Measurements from ENCODE around the gene OR7G2.

OR7G2 gene

GRCh38 chr19:9107375-9107774, at the start of gene OR7G2:
Gene OR7G2, minus strand, starts transcription at chr19:9107475. Its CDS starts 4,232 bp downstream, at chr19:9103243.
- DNase-seq (ENCODE audit: low spot score), result no peak

DNA sequence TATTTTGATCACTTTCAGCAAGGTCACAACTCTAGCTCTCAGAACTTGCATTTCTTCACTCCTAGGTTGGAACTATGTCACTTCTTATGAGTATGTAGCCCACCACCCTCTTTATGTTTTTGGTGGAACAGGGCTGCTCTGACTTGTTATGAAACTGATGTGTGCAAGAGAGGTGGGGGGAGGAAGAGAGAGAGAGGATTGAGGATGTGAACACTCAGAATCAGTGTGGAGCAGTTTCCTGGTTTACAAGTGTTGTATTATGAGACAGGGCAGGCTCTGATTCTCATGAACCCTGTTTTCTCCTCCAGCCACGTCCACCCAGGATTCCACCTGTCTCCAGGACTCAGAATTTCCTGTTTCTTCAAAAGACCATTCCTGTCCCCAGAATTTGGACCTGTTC, 49.0 kb upstream of the OR7G2 start:
- no peak for DNase-seq (ENCODE audit: low spot score)

- no peak for DNase-seq (ENCODE audit: low spot score)
These were observed 48.3 kb upstream of the OR7G2 start for GRCh38 chr19:9155591-9155990.

- DNase-seq (ENCODE audit: low spot score), result no peak
These were observed 44.1 kb upstream of the OR7G2 start for GRCh38 chr19:9151367-9151766.

DNA sequence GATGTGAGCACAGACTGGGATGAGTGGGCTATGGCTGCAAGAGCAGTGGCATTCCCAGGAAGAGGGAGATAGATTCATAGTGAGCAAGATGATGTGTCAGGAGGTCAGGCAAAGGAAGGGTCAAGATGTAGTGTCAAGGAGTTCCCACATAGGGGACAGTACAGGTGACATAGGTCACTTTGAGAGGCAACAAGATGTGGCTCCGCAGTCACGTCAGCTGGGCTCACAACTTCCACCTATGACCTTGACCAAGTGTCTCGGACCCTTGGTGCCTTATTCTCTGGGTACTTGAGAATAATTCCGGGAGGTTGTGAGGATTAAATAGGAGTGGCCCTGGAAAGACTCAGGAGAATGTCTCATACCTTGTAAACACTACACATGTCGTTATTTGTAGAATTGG, 43.4 kb upstream of the OR7G2 start:
- DNase-seq (ENCODE audit: low spot score), result no peak

- DNase-seq (ENCODE audit: low spot score), result no peak
These were observed 42.7 kb upstream of the OR7G2 start for GRCh38 chr19:9149997-9150396.

DNA sequence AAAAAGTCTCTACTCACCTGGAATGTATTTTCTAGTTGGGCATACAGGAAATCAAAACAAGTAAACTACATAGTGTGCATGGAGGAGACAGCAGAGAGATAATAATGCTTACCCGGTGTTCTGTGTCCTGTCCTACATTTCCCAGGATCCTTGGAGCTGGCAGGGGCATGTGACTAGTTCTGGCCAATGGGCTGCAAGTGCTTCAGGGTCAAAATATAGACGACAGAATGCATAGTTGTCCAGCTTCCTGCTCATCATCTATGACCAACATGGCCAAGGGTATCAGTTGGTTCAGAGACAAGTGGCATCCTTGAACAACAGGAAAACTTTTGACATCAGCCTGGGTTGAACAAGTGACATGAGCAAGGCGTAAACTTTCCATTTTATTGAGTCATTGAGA, 41.4 kb upstream of the OR7G2 start:
- DNase-seq (ENCODE audit: low spot score), result no peak

DNA sequence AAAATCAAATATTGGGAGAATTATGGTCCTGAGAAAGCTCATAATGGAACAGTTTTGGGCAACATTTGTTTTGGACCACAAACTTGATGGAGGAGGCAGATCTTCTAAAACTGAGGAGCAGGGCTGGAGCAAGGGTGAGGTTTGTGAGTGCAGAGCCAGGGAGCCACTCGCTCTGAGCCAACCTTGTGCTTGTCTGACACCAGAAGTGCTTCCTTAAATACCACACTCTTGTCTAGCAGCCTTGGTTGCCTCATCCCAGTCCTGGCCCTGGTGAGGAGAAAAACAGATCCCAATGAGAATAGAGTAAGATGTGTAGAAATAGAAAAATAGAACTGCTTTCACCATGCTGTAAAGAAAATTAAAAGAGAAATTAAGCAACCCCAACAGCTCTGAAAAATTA, 39.6 kb upstream of the OR7G2 start:
- no peak for DNase-seq (ENCODE audit: low spot score)

- no peak for DNase-seq (ENCODE audit: low spot score)
These were observed 37.6 kb upstream of the OR7G2 start for GRCh38 chr19:9144920-9145319.

DNA sequence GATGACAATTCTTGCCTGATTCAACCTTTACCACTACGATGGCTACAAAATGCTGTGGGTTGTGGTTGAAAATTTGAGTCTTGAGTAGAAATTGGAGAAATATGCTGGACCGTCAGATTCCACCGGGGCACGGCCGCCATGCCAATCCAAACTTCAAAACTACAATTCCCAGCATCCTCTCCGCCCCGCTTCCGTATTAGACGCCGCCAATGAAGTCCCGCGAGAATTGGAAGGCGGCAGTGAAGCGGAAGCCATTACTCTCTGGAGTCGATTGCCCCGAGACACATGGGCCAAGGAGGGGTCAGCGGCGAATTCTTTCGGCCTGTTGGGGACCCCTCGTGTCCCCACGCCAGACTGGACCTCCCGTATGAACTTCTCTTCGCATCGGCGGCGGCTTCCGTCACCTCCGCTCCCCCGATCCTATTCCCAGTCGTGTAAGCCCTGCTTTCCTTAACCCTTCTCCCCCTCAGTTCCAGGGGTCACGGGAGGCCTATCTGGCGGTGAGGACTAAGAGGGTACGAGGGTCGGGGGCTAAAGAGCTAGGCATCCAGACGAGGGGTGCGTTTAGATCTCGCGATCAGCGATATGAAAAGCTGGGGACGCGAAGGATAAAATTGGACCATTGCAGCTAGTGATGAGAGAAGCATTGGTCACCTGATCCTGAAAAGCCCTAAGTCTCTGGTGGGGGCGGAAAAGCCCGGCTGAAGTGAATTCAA, 33.0 kb upstream of the OR7G2 start, which contains the start of gene ZNF317:
Gene ZNF317, plus strand, starts transcription at position 239 of the 716 bp plus-strand sequence. CDS start 15,620 bp downstream, outside the sequence.
- DNase-seq (ENCODE audit: low spot score), result peak; percentile 91

- no peak for DNase-seq (ENCODE audit: low spot score)
These were observed 32.4 kb upstream of the OR7G2 start for GRCh38 chr19:9139609-9140158.

DNA sequence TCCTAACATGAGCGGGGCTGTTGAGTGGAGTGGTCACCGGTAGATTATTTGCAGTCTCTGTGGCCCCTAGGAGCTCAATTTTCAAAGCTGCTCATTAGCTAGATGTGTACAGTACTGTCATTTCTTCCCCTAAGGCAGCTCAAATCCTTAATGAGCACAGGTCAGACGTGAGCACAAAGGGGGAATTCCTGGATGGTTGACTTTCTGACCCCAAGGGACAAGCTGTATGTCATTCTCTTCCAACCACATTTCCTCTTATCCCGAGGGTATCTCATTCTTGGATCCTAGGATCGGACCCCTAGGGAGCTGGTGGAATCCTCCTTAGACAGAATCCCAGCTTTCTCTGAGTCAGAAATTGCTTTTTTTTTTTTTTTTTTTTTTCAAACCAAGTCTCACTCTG, 25.1 kb upstream of the OR7G2 start:
- no peak for DNase-seq (ENCODE audit: low spot score)

DNA sequence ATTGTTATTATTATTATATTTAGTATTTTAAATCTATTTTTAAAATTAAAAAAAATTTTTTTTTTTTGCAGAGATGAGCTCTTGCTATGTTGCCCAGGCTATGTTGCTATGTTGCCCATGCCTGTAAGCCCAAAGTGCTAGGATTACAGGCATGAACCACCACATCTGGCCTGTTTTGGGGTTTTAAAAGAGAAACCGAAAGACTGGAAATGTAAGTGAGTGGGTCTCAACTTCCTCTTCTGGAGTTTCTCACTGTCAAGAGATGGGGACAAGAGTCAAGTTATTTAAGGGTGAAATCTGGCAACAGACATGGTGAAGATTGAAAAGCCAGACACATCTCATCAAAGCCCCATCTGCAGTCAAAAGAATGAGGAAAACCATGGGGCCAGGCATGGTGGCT, 23.7 kb upstream of the OR7G2 start:
- DNase-seq (ENCODE audit: low spot score), result no peak

DNA sequence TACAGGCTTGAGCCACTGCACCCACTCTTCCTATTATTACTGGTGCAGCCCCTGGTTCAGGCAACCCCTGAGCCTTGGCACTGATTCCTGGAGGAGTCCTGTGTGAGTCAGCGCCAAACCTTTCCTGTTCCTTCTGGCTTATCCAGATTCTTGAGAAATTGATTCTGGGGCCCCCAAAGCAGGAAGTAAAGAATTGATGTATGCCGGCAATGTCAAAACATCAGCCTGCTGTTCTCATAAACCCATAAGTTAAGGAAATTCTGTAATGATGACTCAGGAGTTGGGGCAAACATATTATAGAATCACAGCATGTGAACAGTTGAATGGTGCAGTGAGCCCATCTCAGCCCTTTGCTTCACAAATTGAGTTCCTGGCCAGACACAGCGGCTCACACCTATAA, 20.9 kb upstream of the OR7G2 start:
- no peak for DNase-seq (ENCODE audit: low spot score)

GRCh38 chr19:9126900-9127405, 19.7 kb upstream of the OR7G2 start, which contains the start of gene OR7G3:
Gene OR7G3, minus strand, starts transcription at chr19:9126950. Its CDS starts 0 bp downstream, at chr19:9126950.
- DNase-seq (ENCODE audit: low spot score), result no peak

GRCh38 chr19:9116547-9116946, 9.3 kb upstream of the OR7G2 start:
- no peak for DNase-seq (ENCODE audit: low spot score)

- DNase-seq (ENCODE audit: low spot score), result no peak
These were observed 8.1 kb upstream of the OR7G2 start, which contains the start of gene OR7G1 for GRCh38 chr19:9115307-9115813. Gene OR7G1, minus strand, starts transcription at chr19:9115763. Its CDS starts 0 bp downstream, at chr19:9115763.

DNA sequence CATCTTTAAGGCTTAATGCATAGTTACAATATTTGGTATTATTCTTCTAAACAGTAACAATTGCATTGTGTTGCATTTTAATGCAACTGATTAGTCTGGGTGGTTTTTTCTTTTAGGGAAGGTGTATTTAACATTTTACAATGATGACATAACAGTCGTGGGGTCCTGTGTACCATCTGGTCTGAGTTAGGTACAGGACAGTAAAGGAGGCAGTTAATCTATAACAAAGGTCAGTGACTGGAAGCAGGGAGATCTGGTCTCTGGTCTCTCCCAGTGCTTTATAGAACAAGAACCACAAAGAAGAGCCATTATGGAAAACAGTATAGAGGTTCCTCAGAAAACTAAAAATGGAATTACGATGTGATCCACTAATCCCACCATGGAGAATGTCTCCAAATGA, 2.7 kb upstream of the OR7G2 start:
- DNase-seq (ENCODE audit: low spot score), result no peak

DNA sequence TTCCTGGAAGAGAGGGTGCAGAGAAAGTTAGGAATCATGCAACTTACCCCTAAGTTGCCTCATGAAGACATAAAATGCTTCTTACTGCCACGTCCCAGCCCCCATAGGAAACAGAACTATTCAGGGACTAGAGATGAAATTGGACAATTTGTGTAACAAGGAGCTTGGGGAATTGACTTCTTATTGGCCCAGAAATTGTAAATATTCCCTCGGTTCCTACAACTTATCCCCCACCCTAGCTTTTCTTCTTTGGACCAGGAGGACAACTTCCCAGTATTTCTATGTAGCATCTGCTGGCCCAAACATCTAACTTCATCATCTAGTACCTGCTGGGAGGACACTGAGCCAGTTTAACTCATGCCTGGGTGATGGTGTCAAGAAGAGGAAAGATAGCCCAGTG, 20.5 kb downstream of the OR7G2 start, which contains the start of gene OR1M1:
Gene OR1M1, plus strand, starts transcription at position 301 of the 400 bp plus-strand sequence. CDS start 6,184 bp downstream, outside the sequence.
- DNase-seq (ENCODE audit: low spot score), result no peak

GRCh38 chr19:9078651-9079050, 28.6 kb downstream of the OR7G2 start:
- DNase-seq (ENCODE audit: low spot score), result no peak

GRCh38 chr19:9076901-9077300, 30.4 kb downstream of the OR7G2 start:
- DNase-seq (ENCODE audit: low spot score), result no peak

GRCh38 chr19:9075064-9075949, 32.0 kb downstream of the OR7G2 start:
- DNase-seq (ENCODE audit: low spot score), result peak; percentile 41

Measured in globus pallidus (tissue), 1 donor.